NCI-H1092 (cell line): ENCODE results near the gene EIF2AK3.
A peak's percentile ranks its signal among the peaks of the same experiment; 100 is the strongest.
"Not testable (repeated sequence)": the region's sequence is repeated elsewhere in the genome, so short reads cannot be mapped to it uniquely, and the experiment has no call there.

ENCODE experiments used
- DNase-seq: peaks from one replicate; lab custom pipeline; 2025; lab: John Stamatoyannopoulos, UW

Gene EIF2AK3

GRCh38 chr2:88636026-88636425 lies 8.8 kb upstream of the EIF2AK3 start:
- no peak for DNase-seq

GRCh38 chr2:88632569-88632968 lies 5.3 kb upstream of the EIF2AK3 start:
- DNase-seq: no peak

GRCh38 chr2:88628571-88628939 lies 1.3 kb upstream of the EIF2AK3 start:
- DNase-seq: no peak

- peak; percentile 13 for DNase-seq
Measured at GRCh38 chr2:88627856-88628570, 749 bp upstream of the EIF2AK3 start.

DNA sequence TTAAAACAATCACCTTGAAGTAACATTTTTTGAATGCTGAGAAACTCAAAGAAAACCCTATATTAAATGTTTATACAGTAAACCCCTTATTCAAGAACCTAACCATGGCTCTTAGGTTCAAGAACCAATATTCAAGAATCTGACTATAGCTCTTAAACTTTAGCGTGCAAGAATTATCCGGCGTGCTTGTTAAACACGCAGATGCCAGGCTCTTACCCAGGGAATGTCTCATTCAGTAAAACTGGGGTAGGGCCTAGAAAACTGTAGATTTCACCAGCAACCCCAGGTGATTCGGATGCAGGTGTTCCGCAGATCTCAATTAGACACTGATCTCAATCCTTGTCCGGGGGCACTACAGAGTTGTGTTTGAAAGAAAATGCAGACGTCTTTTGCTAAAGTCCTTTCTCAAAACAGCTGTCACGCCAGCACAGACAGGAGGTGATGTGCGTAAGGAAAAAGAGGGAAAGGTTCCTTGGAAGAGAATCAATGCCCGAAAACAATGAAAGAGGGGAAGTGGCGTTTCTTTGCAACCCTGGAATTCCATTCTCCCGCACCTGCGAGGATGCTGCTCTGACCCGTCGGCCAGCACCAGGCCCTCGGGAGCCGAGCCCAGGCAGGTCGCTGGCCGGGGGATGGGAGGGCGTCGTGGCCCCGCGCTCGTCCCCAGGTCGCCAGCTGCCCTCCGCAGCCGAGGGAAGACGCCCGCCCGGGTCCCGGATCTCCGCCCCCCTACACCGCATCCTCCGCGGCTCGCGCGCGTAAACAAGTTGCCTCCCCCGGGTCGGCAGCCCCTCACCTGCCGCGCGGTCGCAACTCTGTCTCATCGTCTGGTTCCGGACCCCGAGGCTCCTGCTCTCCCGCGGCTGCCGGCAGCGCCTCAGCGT lies 851 bp downstream of the EIF2AK3 start:
- DNase-seq: no peak

DNA sequence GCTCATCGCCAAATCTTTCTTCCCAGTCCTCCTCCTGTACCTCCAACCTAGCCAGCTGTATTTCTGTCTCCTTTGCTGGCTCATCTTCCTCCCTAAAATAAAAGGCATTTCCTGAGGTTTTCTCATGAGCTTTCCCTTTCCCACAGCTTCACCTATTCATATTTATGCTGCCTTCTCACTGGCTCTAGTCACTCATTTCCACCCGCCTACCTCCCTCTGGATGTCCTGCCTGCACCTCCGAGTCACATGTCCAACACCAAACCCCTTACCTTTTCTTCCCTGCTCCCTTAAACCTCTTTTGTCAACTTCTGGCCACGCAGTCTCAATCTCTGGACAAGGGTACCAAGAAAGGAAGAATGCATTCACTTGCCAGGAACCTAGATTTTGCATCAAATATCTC lies 2.8 kb downstream of the EIF2AK3 start:
- DNase-seq: no peak

- DNase-seq: not testable (repeated sequence)
Measured at GRCh38 chr2:88623831-88624465, 3.3 kb downstream of the EIF2AK3 start.

DNA sequence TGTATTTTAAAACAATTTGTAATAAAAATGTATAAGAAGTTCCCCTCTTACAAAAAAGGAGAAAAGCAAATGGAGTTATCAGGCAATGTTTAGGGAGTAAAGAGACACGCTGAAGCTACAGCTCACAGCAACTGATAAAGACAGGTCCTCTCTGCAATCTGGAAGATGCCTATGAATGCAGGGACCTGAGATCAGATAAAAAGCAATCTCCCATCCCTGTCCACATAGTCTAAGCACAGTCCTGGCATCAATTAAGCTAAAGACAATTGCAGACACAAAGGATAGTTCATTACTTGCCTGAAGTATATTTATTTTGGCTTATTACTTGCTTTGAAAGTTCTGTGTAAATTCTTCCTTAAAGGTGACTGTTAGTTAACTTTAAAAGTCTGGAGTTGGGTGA lies 5.0 kb downstream of the EIF2AK3 start:
- no peak for DNase-seq

DNA sequence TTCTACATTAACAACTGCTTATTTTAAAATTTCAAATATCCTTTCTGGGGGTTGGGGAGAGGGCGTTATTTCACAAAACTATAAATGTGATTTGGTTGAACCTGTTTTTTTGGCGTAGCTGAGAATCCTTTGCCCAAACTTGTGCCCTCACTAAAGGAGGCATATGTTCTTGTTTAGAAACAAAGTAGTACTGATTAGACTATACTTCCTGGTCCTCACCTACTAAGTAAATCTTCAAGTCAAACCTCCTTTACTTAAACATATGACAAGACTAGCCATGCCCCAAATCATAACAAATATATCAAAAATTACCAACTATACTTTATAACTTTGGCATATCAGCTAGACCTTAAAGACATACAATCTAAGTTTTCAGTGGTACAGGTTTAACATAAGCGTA lies 5.8 kb downstream of the EIF2AK3 start:
- no peak for DNase-seq

- no peak for DNase-seq
Measured at GRCh38 chr2:88620015-88620414, 7.2 kb downstream of the EIF2AK3 start.

DNA sequence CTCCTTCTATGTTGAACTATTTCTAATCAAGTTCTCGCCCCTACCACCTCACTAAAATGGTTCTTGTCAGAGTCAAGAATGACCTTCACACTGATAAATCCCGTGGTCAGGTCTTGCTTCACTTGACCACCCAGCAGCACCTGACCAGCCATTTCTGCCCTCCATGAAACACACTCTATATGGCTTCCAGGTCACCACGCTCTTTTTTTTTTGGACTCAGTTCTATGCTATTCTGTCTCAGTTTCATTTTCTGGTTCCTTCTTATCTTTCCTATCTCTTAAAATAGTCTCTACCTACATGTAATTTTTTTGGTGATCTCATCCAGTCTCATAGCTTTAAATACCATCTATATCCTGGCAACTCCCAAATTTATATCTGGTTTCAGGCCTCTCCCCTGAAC lies 11.4 kb downstream of the EIF2AK3 start:
- DNase-seq: no peak

DNA sequence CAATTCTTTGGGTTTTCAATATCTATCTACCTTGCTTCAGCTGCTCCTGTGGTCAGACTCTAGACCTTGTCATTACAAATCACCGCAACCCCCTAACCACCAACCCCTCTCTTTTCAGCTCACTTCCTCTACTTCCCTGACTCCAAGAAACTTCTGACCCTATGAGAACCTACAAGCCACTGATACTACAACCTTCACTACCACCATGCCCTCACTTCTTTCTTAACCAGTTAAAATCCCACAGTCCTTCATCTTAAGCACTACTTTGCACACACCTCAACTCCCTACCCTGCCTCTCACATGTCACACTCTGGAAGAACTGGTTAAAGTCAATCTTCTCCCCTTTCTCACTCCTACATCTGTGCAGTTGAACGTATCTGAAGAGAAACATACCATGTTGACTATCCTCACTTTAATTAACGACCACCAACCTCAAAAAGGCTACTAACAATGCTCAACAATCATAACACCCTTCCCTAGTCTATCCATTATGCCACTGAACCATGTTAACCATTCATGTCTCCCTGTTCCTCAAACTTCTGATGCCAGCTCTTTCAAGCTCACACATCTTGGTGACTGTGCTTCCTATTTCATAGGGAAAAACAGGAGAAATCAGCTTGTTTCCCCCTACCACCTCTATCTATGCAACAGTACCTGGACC lies 12.6 kb downstream of the EIF2AK3 start:
- DNase-seq: no peak

DNA sequence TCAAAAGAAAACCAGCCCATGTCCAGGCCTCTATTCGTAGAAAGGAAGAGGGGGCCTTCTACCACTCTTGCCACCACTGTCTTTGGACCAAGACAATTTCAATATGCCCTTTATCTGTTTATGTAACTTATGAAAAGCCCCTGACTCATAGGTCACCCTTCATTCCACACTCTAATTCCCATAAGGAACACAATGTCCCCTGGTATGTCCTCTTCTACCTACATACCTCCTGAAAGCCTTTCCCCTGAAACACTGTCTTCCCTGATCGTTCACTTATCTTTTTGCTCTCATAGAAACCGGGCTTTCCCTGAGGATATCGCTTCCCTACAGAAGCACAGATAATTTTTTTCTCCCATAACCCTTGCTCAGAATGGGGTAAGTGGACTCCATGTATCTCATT lies 13.3 kb downstream of the EIF2AK3 start:
- DNase-seq: no peak

GRCh38 chr2:88608184-88608583 lies 19.1 kb downstream of the EIF2AK3 start:
- no peak for DNase-seq

DNA sequence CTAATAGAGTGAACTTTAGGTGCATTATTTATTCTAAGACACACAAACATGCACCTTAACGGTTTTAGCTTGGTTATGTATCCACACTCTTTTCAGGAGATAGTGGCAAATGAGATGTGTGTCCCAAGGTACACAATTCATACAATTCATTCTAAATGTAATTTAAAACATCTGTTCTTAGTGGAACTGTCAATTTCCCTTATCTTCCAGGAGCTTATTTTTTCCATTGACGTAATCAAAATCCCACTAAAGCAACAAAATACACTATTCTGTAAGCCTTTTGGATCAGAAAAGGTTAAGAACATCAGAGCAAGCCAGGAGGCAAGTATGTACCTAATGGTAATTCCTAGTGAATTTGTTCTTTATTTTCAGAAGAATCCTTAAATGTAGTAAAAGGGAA lies 19.8 kb downstream of the EIF2AK3 start:
- no peak for DNase-seq

DNA sequence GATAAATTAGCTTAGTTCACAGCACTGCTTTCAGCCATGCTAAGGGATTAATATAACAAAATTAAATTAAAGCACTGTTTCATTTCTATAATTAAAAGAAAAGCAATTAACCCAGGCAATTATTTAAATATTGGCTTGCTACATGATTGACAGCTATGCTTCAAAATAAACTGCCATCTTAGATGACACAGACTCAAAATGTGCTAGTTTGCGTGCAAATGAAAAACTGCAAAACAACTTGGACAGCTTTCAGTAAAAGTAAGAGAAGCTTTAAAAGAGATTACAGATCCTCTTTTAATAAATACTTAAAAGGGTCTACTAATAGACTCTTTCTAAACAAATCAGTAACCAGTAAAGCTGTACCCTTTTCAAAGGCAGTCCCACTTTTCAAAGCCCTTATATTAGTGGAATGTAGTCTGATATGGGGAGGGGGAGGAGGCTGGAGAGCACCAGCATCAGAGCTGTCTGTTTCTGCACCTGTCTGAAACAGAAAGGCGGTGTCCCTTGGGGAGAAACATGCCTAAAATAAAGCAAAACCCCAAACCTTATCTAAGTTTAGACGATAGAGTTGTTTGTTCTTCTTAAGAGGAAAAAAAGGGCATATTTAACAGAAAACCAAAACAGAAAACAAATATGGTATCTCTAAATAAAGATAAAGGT lies 20.8 kb downstream of the EIF2AK3 start:
- no peak for DNase-seq

DNA sequence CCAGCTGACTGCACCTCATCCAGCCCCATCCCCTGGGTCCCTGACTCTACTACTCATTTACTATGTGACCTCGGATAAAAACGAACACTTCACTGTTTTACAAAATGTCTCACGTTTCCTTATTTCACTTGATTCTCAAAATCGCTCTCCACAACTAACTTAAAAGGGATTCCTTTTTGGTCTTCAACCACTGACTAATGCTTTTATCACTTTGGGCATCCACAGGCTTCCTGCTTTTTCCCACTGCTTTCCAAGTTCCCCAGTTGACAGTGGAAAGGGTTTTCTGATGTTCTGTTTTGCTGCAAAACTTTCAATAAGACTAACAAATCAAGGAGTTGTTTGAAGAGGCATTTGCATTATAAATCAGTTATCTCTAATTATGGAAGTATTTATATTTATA lies 24.1 kb downstream of the EIF2AK3 start:
- DNase-seq: no peak

DNA sequence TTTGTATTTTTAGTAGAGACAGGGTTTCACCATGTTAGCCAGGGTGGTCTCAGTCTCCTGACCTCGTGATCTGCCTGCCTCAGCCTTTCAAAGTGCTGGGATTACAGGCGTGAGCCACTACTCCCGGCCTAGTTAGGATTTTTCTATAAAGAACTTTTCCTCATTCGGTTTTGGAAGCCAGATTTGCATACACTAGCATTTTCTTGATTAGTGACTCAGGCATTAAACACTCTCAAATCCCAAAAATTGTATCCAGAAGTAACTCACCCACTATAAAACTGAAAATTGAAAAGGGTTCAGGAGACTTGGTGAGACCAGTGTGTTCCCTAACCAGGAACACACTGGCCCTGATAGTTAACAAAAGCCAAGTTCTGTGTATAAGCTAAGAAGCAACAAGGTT lies 25.2 kb downstream of the EIF2AK3 start:
- DNase-seq: no peak

DNA sequence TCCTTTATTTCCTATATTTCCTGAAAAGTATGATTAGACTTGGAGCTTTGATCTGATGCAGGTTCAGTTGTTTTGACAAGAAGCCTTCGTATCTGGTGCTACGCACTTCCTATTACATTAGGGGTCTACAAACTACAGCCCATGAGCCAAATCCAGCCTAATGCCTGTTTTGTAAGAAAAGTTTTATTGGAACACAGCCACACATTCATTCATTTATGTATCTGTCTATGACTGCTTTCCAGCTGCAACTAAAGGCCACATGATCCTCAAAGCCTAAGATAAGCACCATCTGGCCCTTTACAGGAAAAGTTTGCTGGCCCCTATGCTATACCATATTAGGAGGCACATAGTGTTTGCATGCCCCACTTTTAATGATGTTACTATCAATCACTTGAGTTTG lies 26.0 kb downstream of the EIF2AK3 start:
- no peak for DNase-seq

DNA sequence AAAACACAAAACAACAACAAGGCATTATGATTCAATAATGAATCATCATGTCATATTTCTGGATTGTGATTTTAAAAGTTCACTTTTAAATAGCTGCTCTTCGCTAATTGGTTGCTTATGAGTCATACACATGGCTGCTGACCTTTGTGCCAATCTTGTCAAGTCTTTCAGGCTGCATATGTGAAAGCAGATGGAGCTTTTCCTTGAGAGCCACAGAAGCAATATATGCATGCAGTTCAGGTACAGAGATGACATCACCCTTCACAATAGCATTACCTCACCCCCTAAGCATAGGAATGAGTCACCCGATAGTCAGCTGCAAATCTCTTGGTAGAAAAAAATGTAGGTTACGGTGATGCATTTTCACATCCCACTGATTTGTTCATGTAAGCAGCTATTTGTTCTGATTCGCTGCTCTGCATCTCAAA lies 27.2 kb downstream of the EIF2AK3 start:
- no peak for DNase-seq

GRCh38 chr2:88599527-88599926 lies 27.7 kb downstream of the EIF2AK3 start:
- no peak for DNase-seq

DNA sequence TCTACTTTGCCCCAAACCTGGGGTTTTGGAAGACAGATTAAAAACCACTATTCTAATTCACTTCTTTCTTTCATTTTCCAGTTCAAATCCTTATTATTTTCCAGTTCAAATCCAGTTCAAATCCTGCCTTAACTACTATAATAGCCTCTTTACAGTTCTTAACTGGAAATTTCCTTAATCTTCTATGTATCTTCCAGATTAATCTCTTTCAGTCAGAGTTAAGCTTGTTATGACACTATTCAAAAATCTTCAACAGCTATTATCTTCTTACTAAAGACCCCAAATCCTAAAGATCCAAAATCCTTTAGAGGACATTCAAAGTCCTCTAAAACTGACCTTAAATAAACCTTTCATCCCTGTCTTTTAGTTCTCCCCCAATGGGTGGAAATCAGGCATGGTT lies 30.1 kb downstream of the EIF2AK3 start:
- DNase-seq: no peak
